Measurements from ENCODE around the gene MAPK12. TPM values are rescaled to one million over a fixed set of nuclear protein-coding genes. Genes with fewer than 3 reads are reported as not detected.

The MAPK12 gene
- total and polyA plus RNA-seq, 4 donors, result 1.6 to 22.9 (median 14.1) TPM

- Histone ChIP-seq H3K4me1 (ENCODE audit: control insufficient read depth in 1 of 2, insufficient read depth in 2 of 2, low read length in 2 of 2) (no peaks in the 10 kb centered on the region), H3K27me3 (ENCODE audit: control insufficient read depth in 1 of 2, insufficient read depth in 2 of 2, low read length in 1 of 2) (no peaks in the 10 kb centered on the region), H3K36me3 (ENCODE audit: control insufficient read depth in 1 of 2, insufficient read depth in 2 of 2, low read length in 1 of 2) (no peaks in the 10 kb centered on the region), H3K4me3 (ENCODE audit: low read length in 2 of 2) (no peak overlapping the region), H3K9me3 (ENCODE audit: control insufficient read depth, low read length) (no peaks in the 10 kb centered on the region), H3K27ac (ENCODE audit: low read depth in 1 of 2, low read length in 2 of 2) (no peak overlapping the region)
- intact Hi-C loops (cut with DNase I), result loop anchor here (2.0 to 5.0 kb wide), 3 partner anchors 73 to 89 kb away; partner anchors contain the start of genes PPP6R2 (in 2 of the 2) and DENND6B (in 1 of the 2)
- WGBS, 2 donors, result 69 to 78% methylated on average over 8 of the region's 8 CpGs
- ATAC-seq (ENCODE audit: low FRiP score), result no peak
- DNase-seq, result no peak
These were observed 7.5 kb downstream of the MAPK12 start for GRCh38 chr22:50253941-50254340.

GRCh38 chr22:50253046-50253915, 8.2 kb downstream of the MAPK12 start:
- Histone ChIP-seq H3K4me1 (ENCODE audit: control insufficient read depth in 1 of 2, insufficient read depth in 2 of 2, low read length in 2 of 2) (no peaks in the 10 kb centered on the region), H3K27ac (ENCODE audit: low read depth in 1 of 2, low read length in 2 of 2) (no peak overlapping the region), H3K36me3 (ENCODE audit: control insufficient read depth in 1 of 2, insufficient read depth in 2 of 2, low read length in 1 of 2) (no peaks in the 10 kb centered on the region), H3K9me3 (ENCODE audit: control insufficient read depth, low read length) (no peaks in the 10 kb centered on the region), H3K27me3 (ENCODE audit: control insufficient read depth in 1 of 2, insufficient read depth in 2 of 2, low read length in 1 of 2) (no peaks in the 10 kb centered on the region), H3K4me3 (ENCODE audit: low read length in 2 of 2) (no peak overlapping the region)
- peak in 1 of 2 donors; percentile 69 for DNase-seq
- WGBS, 2 donors, result 80 to 82% methylated on average over 22 of the region's 22 CpGs
- intact Hi-C loops (cut with DNase I), result loop anchor here (2.0 to 5.0 kb wide), 3 partner anchors 74 to 90 kb away; partner anchors contain the start of genes PPP6R2 (in 2 of the 2) and DENND6B (in 1 of the 2)
- no peak for ATAC-seq (ENCODE audit: low FRiP score)

DNA sequence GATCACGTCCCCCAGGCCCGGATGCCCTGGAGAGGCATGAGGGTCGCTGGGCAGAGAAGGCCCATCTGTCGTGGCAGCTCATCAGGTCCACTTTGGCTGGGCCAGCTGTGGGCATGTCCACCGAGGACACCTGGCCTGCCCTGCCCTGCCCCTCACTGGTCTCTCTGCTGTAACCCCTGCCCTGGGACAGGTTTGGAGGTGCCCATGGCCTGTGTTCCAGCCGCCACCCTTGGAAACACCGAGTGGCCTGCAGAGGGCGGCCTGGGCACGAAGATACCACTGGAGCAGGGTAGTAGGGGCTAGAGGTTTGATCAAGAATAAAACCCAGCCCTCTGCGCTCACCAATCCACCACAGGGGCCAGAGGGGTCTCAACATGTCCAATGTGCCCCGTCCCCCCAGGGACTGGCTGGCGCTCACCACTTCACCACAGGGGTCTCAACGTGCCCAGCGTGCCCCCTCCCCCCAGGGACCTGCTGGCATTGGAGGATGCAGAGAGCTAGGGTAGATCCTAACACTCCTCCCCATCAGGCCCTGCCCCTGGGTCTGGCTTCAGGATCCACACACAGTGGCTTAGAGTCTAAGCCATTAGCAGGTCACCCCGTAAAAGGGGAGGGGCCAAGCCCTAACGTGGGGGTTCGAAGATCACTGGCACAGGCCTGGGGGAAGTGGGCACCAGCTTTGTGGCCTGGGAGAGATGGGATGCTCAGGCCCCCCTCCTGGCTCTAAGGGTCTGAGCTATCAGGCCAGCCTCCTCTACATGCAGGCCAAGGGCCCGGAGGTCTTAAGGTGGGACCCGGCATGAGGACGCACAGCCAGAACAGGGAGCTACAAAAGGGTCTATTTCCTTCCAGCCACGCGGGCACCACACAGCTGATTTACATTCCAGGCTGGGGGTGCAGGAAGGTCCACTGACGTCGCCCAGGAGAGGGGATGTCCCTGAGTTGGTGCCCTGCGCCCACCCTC, 9.1 kb downstream of the MAPK12 start:
- Histone ChIP-seq H3K27me3 (ENCODE audit: control insufficient read depth in 1 of 2, insufficient read depth in 2 of 2, low read length in 1 of 2) (no peaks in the 10 kb centered on the region), H3K4me1 (ENCODE audit: control insufficient read depth in 1 of 2, insufficient read depth in 2 of 2, low read length in 2 of 2) (no peaks in the 10 kb centered on the region), H3K4me3 (ENCODE audit: low read length in 2 of 2) (no peak overlapping the region), H3K9me3 (ENCODE audit: control insufficient read depth, low read length) (no peaks in the 10 kb centered on the region), H3K27ac (ENCODE audit: low read depth in 1 of 2, low read length in 2 of 2) (no peak overlapping the region), H3K36me3 (ENCODE audit: control insufficient read depth in 1 of 2, insufficient read depth in 2 of 2, low read length in 1 of 2) (no peaks in the 10 kb centered on the region)
- DNase-seq (peak; percentile 83 to 92), ATAC-seq (ENCODE audit: low FRiP score) (peak; percentile 77)
- 45 to 46% methylated on average over 25 of the region's 25 CpGs for WGBS, 2 donors
- intact Hi-C loops (cut with DNase I), result loop anchor here (2.0 to 5.0 kb wide), 3 partner anchors 75 to 90 kb away; partner anchors contain the start of genes PPP6R2 (in 2 of the 2) and DENND6B (in 1 of the 2)

DNA sequence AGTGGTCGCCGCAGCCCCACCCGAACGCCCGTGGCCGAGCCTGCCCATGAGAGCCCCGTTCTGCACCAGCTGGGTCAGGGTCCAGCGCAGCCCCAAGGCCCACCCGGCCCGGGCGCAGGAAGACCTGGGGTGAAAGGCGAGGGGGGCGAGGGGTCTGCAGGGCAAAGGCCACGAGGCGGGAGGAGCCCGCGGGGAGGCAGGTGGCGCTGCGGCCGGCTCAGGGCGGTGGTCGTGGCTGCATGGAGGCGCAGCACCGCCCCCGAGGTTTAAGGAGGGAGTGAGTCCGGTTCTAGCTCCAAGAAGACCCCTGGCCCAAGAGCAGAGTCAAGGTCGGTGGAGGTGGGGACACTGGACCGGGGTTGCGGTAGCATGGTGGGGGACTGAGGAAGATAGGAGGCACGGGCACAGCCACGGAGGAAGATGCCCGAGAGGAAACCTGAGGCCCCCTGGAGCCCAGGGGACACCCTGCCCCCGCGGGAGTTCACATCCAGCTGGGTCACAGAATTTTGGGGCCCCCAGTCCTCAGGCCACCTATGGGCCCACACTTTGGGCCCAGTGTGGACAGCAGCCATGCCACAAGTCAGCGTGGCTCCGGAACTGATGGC, 9.9 kb downstream of the MAPK12 start:
- Histone ChIP-seq H3K4me3 (ENCODE audit: low read length in 2 of 2) (peak overlapping the region; percentile 6 to 42), H3K36me3 (ENCODE audit: control insufficient read depth in 1 of 2, insufficient read depth in 2 of 2, low read length in 1 of 2) (no peaks in the 10 kb centered on the region), H3K27ac (ENCODE audit: low read depth in 1 of 2, low read length in 2 of 2) (no peak overlapping the region), H3K9me3 (ENCODE audit: control insufficient read depth, low read length) (no peaks in the 10 kb centered on the region), H3K27me3 (ENCODE audit: control insufficient read depth in 1 of 2, insufficient read depth in 2 of 2, low read length in 1 of 2) (no peaks in the 10 kb centered on the region), H3K4me1 (ENCODE audit: control insufficient read depth in 1 of 2, insufficient read depth in 2 of 2, low read length in 2 of 2) (no peaks in the 10 kb centered on the region)
- peak in 1 of 2 donors; percentile 75 for DNase-seq
- intact Hi-C loops (cut with DNase I), result loop anchor here (2.0 to 5.0 kb wide), 3 partner anchors 76 to 91 kb away; partner anchors contain the start of genes PPP6R2 (in 2 of the 2) and DENND6B (in 1 of the 2)
- ATAC-seq (ENCODE audit: low FRiP score), result no peak
- WGBS, 2 donors, result 12 to 14% methylated on average over 34 to 36 of the region's 36 CpGs

- intact Hi-C loops (cut with DNase I), result loop anchor here (5.0 kb wide), 2 partner anchors 76 to 91 kb away; partner anchors contain the start of genes DENND6B (in 1 of the 2) and PPP6R2 (in 1 of the 2)
- peak; percentile 80 for ATAC-seq (ENCODE audit: low FRiP score)
- 1% methylated on average over 80 to 81 of the region's 81 CpGs for WGBS, 2 donors
- peak; percentile 90 to 93 for DNase-seq
- Histone ChIP-seq H3K27me3 (ENCODE audit: control insufficient read depth in 1 of 2, insufficient read depth in 2 of 2, low read length in 1 of 2) (no peaks in the 10 kb centered on the region), H3K4me3 (ENCODE audit: low read length in 2 of 2) (peak within 1 kb of the TSS; percentile 6 to 42), H3K27ac (ENCODE audit: low read depth in 1 of 2, low read length in 2 of 2) (peak within 1 kb of the TSS in 1 of 2 donors; percentile 4), H3K36me3 (ENCODE audit: control insufficient read depth in 1 of 2, insufficient read depth in 2 of 2, low read length in 1 of 2) (no peaks in the 10 kb centered on the region), H3K9me3 (ENCODE audit: control insufficient read depth, low read length) (no peaks in the 10 kb centered on the region), H3K4me1 (ENCODE audit: control insufficient read depth in 1 of 2, insufficient read depth in 2 of 2, low read length in 2 of 2) (no peaks in the 10 kb centered on the region)
These were observed 10.7 kb downstream of the MAPK12 start, which contains the start of gene HDAC10 for GRCh38 chr22:50250555-50251476. Gene HDAC10, minus strand, starts transcription at chr22:50251265. Its CDS starts 233 bp downstream, at chr22:50251032.

GRCh38 chr22:50250249-50250554, 11.3 kb downstream of the MAPK12 start:
- Histone ChIP-seq H3K27me3 (ENCODE audit: control insufficient read depth in 1 of 2, insufficient read depth in 2 of 2, low read length in 1 of 2) (no peaks in the 10 kb centered on the region), H3K4me3 (ENCODE audit: low read length in 2 of 2) (no peak overlapping the region), H3K4me1 (ENCODE audit: control insufficient read depth in 1 of 2, insufficient read depth in 2 of 2, low read length in 2 of 2) (no peaks in the 10 kb centered on the region), H3K9me3 (ENCODE audit: control insufficient read depth, low read length) (no peaks in the 10 kb centered on the region), H3K27ac (ENCODE audit: low read depth in 1 of 2, low read length in 2 of 2) (no peak overlapping the region), H3K36me3 (ENCODE audit: control insufficient read depth in 1 of 2, insufficient read depth in 2 of 2, low read length in 1 of 2) (no peaks in the 10 kb centered on the region)
- no peak for DNase-seq
- 71 to 72% methylated on average over 11 of the region's 11 CpGs for WGBS, 2 donors
- ATAC-seq (ENCODE audit: low FRiP score), result no peak
- intact Hi-C loops (cut with DNase I), result loop anchor here (5.0 kb wide), 2 partner anchors 77 to 92 kb away; partner anchors contain the start of genes DENND6B (in 1 of the 2) and PPP6R2 (in 1 of the 2)
